ENCODE results near the gene SARM1. TPM values are rescaled to one million over a fixed set of nuclear protein-coding genes. Genes with fewer than 3 reads are reported as not detected.
A peak's percentile ranks its signal among the peaks of the same experiment; 100 is the strongest.
"Not testable (repeated sequence)": the region's sequence is repeated elsewhere in the genome, so short reads cannot be mapped to it uniquely, and the experiment has no call there.

SARM1 gene
- total RNA-seq, 1 experiment from 2014 or later: 7.3 TPM

DNA sequence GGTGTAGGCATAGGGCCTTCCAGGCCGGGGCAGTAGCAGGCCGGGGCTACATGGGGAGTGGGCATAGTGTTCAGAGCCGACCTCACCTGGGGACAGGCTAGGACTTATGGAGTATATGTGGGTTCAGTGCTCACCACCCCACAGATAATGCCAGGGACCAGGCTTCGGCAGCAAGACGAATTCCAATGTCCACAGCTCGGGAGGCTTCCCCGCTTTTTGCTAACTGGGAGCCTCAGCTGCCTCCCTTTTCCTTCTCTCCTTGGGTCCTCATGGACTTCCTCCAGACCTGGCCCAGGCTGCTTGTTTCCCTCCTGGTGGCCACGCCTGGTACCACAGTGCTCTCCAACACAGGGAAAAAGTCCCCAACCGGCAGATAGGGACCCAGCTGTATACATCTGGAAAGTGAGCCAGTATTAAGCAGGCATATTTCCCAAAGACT, 54.6 kb downstream of the SARM1 start:
- Histone ChIP-seq H3K79me2 (ENCODE audit: low read depth) (no peaks in the 10 kb centered on the region), H4K20me1 (ENCODE audit: insufficient read depth) (no peaks in the 10 kb centered on the region), H3F3A (ENCODE audit: insufficient read depth, low read depth) (no peaks in the 10 kb centered on the region), H2AFZ (no peak overlapping the region), H3K4me1 (replicated peaks; ENCODE audit: insufficient read depth) (no peaks in the 10 kb centered on the region), H3K9me3 (ENCODE audit: insufficient read depth, low read depth) (no peaks in the 10 kb centered on the region), H3K27me3 (ENCODE audit: insufficient read depth, low read depth) (no peaks in the 10 kb centered on the region), H3K4me3 (no peak overlapping the region), H3K9me2 (ENCODE audit: insufficient read depth) (no peaks in the 10 kb centered on the region), H3K27ac (no peak overlapping the region), H3K4me2 (no peak overlapping the region), H3K36me3 (ENCODE audit: low read depth) (no peaks in the 10 kb centered on the region)
- BruUV-seq (replicated peaks): no TSS peak
- no peak for DNase-seq
- intact Hi-C loops (cut with micrococcal nuclease; ENCODE audit: unreplicated experiment): no loop called here
- TF ChIP-seq EZH2 (IDR thresholded peaks at IDR 0.05; ENCODE audit: low read depth): no peak
- TF ChIP-seq, protein P1, sequence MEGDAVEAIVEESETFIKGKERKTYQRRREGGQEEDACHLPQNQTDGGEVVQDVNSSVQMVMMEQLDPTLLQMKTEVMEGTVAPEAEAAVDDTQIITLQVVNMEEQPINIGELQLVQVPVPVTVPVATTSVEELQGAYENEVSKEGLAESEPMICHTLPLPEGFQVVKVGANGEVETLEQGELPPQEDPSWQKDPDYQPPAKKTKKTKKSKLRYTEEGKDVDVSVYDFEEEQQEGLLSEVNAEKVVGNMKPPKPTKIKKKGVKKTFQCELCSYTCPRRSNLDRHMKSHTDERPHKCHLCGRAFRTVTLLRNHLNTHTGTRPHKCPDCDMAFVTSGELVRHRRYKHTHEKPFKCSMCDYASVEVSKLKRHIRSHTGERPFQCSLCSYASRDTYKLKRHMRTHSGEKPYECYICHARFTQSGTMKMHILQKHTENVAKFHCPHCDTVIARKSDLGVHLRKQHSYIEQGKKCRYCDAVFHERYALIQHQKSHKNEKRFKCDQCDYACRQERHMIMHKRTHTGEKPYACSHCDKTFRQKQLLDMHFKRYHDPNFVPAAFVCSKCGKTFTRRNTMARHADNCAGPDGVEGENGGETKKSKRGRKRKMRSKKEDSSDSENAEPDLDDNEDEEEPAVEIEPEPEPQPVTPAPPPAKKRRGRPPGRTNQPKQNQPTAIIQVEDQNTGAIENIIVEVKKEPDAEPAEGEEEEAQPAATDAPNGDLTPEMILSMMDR (conservative IDR thresholded peaks at IDR 0.05): peak; percentile 61
- POLR2A ChIA-PET (ENCODE audit: unreplicated experiment): no interaction called here
- CTCF ChIA-PET: interaction anchor here (0.6 kb wide), 1 partner anchor 60 kb away, joined by 3 read pairs; no protein-coding TSS in a partner anchor

DNA sequence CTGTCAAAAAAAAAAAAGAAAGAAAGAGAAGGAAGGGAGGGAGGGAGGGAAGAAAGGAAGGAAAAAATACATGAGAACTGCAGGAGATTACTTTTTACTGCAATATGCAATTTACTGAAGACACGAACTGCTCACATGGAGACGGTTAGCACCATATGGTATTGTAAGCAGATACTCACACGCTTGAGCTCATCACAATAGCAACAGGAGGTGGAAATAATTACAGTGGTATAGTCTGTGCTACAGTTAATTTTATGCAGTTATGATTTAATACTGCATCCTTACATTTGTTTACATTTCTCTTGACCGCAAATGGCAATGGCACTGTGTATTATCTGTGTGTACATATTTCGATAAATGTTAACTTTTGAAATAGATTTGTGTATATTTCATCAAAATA, 55.9 kb downstream of the SARM1 start:
- Histone ChIP-seq H3K36me3 (ENCODE audit: low read depth) (no peaks in the 10 kb centered on the region), H4K20me1 (ENCODE audit: insufficient read depth) (no peaks in the 10 kb centered on the region), H2AFZ (no peak overlapping the region), H3K9me3 (ENCODE audit: insufficient read depth, low read depth) (no peaks in the 10 kb centered on the region), H3F3A (ENCODE audit: insufficient read depth, low read depth) (no peaks in the 10 kb centered on the region), H3K27ac (no peak overlapping the region), H3K4me2 (no peak overlapping the region), H3K4me1 (replicated peaks; ENCODE audit: insufficient read depth) (no peaks in the 10 kb centered on the region), H3K27me3 (ENCODE audit: insufficient read depth, low read depth) (0 out of 2 replicates have a peak, but pooled peaks cover 6% of the 10 kb centered on the region), H3K9me2 (ENCODE audit: insufficient read depth) (no peaks in the 10 kb centered on the region), H3K79me2 (ENCODE audit: low read depth) (no peaks in the 10 kb centered on the region), H3K4me3 (no peak overlapping the region)
- ChIA-PET CTCF (no interaction called here), POLR2A (ENCODE audit: unreplicated experiment) (no interaction called here)
- intact Hi-C loops (cut with micrococcal nuclease; ENCODE audit: unreplicated experiment): no loop called here
- no peak for DNase-seq
- TF ChIP-seq, protein P1 (conservative IDR thresholded peaks at IDR 0.05): no peak
- TF ChIP-seq EZH2 (IDR thresholded peaks at IDR 0.05; ENCODE audit: low read depth): no peak
- BruUV-seq (replicated peaks): no TSS peak

- H3K79me2 ChIP-seq (ENCODE audit: low read depth); H3K27me3 ChIP-seq (ENCODE audit: insufficient read depth, low read depth); H3K4me1 ChIP-seq (replicated peaks; ENCODE audit: insufficient read depth); DNase-seq; H3K36me3 ChIP-seq (ENCODE audit: low read depth); H3K9me2 ChIP-seq (ENCODE audit: insufficient read depth); POLR2A ChIA-PET (ENCODE audit: unreplicated experiment); H3K27ac ChIP-seq; H3F3A ChIP-seq (ENCODE audit: insufficient read depth, low read depth); H3K4me3 ChIP-seq; H4K20me1 ChIP-seq (ENCODE audit: insufficient read depth); H2AFZ ChIP-seq; H3K4me2 ChIP-seq; BruUV-seq (replicated peaks); CTCF ChIA-PET; H3K9me3 ChIP-seq (ENCODE audit: insufficient read depth, low read depth); intact Hi-C loops (cut with micrococcal nuclease; ENCODE audit: unreplicated experiment): not testable (repeated sequence)
These were observed 56.5 kb downstream of the SARM1 start for GRCh38 chr17:28427982-28428381.

DNA sequence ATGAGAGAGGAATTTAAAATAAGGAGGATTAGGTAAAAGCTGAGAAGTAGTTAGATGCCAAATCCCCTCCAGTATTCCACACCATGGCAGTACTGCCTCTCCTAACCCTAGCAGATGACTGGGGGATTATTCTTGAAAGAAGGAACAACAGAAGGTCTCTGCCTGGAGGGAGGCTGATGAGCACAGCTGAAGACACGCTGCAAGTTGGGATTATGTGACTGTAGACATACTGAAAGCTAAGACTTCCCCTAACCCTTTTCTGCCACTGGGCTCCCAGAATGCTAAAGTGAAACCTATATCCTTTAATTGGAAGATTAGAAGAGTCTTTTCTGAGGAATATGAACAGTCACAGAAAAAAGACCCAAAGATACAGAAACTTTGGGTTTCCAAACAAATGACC, 62.2 kb downstream of the SARM1 start:
- H4K20me1 ChIP-seq (ENCODE audit: insufficient read depth): no peaks in the 10 kb centered on the region
- H3K9me2 ChIP-seq (ENCODE audit: insufficient read depth): no peaks in the 10 kb centered on the region
- no peaks in the 10 kb centered on the region for H3F3A ChIP-seq (ENCODE audit: insufficient read depth, low read depth)
- no peak overlapping the region for H3K4me2 ChIP-seq
- no peak overlapping the region for H2AFZ ChIP-seq
- H3K27ac ChIP-seq: no peak overlapping the region
- DNase-seq: no peak
- H3K9me3 ChIP-seq (ENCODE audit: insufficient read depth, low read depth): no peaks in the 10 kb centered on the region
- CTCF ChIA-PET: no interaction called here
- POLR2A ChIA-PET (ENCODE audit: unreplicated experiment): no interaction called here
- TF ChIP-seq, protein P1 (conservative IDR thresholded peaks at IDR 0.05): no peak
- no peak for TF ChIP-seq EZH2 (IDR thresholded peaks at IDR 0.05; ENCODE audit: low read depth)
- H3K79me2 ChIP-seq (ENCODE audit: low read depth): no peaks in the 10 kb centered on the region
- intact Hi-C loops (cut with micrococcal nuclease; ENCODE audit: unreplicated experiment): no loop called here
- H3K27me3 ChIP-seq (ENCODE audit: insufficient read depth, low read depth): peaks cover 13% of the 10 kb centered on the region; the same call in 1 of the 2 replicates
- no peaks in the 10 kb centered on the region for H3K4me1 ChIP-seq (replicated peaks; ENCODE audit: insufficient read depth)
- no peaks in the 10 kb centered on the region for H3K36me3 ChIP-seq (ENCODE audit: low read depth)
- no TSS peak for BruUV-seq (replicated peaks)
- no peak overlapping the region for H3K4me3 ChIP-seq

DNA sequence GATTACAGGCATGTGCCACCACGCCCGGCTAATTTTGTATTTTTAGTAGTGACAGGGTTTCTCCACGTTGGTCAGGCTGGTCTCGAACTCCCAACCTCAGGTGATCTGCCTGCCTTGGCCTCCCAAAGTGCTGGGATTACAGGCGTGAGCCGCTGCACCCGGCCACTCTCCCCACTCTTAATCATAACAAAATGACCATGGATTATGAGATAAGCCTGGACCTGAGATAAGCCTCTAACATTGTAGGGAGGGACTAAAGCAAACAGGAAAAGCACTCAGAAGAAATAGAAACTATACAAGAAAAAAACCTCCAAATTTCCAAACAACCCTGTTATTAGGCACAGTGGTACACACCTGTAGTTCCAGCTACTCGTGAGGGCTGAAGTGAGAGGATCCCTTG, 62.8 kb downstream of the SARM1 start:
- H3K4me1 ChIP-seq (replicated peaks; ENCODE audit: insufficient read depth); H3K36me3 ChIP-seq (ENCODE audit: low read depth); POLR2A ChIA-PET (ENCODE audit: unreplicated experiment); H3K27ac ChIP-seq; H3K4me3 ChIP-seq; H3K4me2 ChIP-seq; BruUV-seq (replicated peaks); H2AFZ ChIP-seq; H3K79me2 ChIP-seq (ENCODE audit: low read depth); DNase-seq; H4K20me1 ChIP-seq (ENCODE audit: insufficient read depth); H3K9me2 ChIP-seq (ENCODE audit: insufficient read depth); intact Hi-C loops (cut with micrococcal nuclease; ENCODE audit: unreplicated experiment); H3K9me3 ChIP-seq (ENCODE audit: insufficient read depth, low read depth); CTCF ChIA-PET; H3F3A ChIP-seq (ENCODE audit: insufficient read depth, low read depth): not testable (repeated sequence)
- H3K27me3 ChIP-seq (ENCODE audit: insufficient read depth, low read depth): peaks cover 13% of the 10 kb centered on the region; the same call in 1 of the 2 replicates

Data from PC-9 (cell line).